ENCODE results near the gene ZNF467. TPM values are rescaled to one million over a fixed set of nuclear protein-coding genes. Genes with fewer than 3 reads are reported as not detected.

Gene ZNF467
- total RNA-seq, 1 donor from 2014 or later: 0.17 TPM

DNA sequence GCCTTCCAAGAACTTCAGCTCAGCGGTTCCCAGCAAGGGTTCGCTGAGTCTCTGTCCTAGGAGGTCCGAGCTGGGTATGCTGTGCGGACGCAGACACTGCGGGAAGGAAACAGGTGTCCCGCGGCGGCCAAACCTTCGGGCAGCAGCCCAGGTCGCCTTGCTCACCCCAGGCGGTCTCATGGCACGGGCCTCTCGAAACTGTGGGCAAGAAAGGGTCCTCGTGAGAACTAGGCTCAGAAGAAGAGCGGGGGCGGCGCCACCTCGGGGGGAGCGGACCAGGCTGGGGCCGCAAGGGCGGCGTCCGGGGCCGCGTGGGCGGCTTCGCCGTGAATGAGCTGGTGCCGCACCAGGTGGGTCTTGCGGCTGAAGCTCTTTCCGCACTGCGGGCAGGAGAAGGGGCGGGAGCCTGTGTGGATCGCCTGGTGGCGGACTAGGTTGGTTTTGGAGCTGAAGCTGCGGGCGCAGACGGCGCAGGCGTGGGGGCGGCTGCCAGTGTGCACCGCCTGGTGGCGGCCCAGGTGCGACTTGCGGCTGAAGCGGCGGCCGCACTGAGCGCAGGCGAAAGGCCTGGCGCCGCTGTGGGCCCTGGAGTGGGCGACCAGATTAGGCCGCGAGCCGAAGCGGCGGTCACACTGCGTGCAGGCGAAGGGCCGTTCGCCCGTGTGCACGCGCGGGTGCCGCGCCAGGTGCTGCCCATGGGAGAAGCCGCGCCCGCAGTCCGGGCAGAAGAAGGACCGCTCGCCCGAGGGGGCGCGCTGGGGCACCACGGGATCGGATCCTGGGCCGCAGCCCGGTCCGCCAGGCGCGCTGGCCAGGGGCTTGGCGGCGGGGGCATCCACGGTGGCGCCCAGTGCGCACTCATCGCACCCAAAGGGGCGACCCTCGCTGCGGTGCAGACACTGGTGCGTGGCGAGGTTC, 8.6 kb downstream of the ZNF467 start:
- H3K36me3 ChIP-seq: no peaks in the 10 kb centered on the region

DNA sequence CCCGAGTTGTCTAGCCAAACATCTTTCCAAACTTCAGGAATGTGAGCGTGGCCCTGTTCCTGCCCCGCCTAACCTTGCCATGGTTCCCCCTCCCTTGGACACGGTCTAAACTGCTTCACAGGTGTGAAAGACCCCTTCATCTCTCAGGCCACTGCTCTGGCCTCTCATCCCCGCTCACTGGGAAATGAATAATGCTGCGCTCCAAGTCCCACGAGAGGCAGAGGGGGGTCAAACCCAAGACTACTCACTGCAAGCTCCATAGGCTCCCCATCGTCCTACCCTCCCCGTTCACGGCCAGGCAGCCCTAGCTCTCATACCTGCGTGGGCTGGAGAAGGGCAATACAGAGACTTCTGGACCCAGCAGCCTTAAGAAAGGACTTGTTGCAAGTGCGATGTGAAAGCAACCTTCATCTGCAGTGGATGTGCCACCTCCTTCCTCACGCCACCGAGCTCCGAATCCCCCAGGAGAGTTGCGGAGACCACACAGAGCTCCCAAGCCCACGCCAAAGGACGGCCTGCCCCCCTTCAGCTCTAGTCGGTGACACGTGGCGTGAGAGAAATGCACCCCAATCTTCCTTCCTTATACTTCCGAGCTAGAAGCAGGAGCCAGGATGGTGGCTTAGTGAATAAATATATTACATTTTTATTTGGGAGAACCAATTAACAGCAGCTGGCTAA, 9.7 kb downstream of the ZNF467 start:
- Histone ChIP-seq H3K36me3 (no peaks in the 10 kb centered on the region), H3K27ac (no peak overlapping the region), H3K9me3 (ENCODE audit: low read depth) (no peaks in the 10 kb centered on the region), H3K4me3 (no peak overlapping the region), H3K9ac (no peak overlapping the region), H3K4me2 (no peak overlapping the region), H3K79me2 (ENCODE audit: low read depth) (no peaks in the 10 kb centered on the region), H3K27me3 (peaks cover 100% of the 10 kb centered on the region), H2AFZ (replicated peaks) (no peak overlapping the region), H3F3A (ENCODE audit: low read depth) (peaks cover 6% of the 10 kb centered on the region), H3K4me1 (peaks cover 18% of the 10 kb centered on the region), H4K20me1 (ENCODE audit: low read depth) (peaks cover 19% of the 10 kb centered on the region)
- TF ChIP-seq, protein P1, sequence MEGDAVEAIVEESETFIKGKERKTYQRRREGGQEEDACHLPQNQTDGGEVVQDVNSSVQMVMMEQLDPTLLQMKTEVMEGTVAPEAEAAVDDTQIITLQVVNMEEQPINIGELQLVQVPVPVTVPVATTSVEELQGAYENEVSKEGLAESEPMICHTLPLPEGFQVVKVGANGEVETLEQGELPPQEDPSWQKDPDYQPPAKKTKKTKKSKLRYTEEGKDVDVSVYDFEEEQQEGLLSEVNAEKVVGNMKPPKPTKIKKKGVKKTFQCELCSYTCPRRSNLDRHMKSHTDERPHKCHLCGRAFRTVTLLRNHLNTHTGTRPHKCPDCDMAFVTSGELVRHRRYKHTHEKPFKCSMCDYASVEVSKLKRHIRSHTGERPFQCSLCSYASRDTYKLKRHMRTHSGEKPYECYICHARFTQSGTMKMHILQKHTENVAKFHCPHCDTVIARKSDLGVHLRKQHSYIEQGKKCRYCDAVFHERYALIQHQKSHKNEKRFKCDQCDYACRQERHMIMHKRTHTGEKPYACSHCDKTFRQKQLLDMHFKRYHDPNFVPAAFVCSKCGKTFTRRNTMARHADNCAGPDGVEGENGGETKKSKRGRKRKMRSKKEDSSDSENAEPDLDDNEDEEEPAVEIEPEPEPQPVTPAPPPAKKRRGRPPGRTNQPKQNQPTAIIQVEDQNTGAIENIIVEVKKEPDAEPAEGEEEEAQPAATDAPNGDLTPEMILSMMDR (IDR thresholded peaks at IDR 0.05): no peak
- TF ChIP-seq EZH2phosphoT487 (IDR thresholded peaks at IDR 0.05): no peak
- TF ChIP-seq EZH2 (IDR thresholded peaks at IDR 0.05): no peak
- Mint-ChIP-seq H3K4me1 (peaks cover 23% of the 10 kb centered on the region), H3K9me3 (no peaks in the 10 kb centered on the region), H3K27me3 (ENCODE audit: insufficient read depth, low read depth) (peaks cover 56% of the 10 kb centered on the region), H3K36me3 (peaks cover 10% of the 10 kb centered on the region), H3K4me3 (peak overlapping the region; percentile 20), H3K27ac (no peak overlapping the region)
- DNase-seq (ENCODE audit: low spot score): no peak

More for the DNA sequence above, 8.6 kb downstream of the ZNF467 start:
- H2AFZ ChIP-seq (replicated peaks): no peak overlapping the region
- no peaks in the 10 kb centered on the region for H3K9me3 Mint-ChIP-seq
- peaks cover 15% of the 10 kb centered on the region for H3K4me1 Mint-ChIP-seq
- no peak overlapping the region for H3K27ac ChIP-seq
- peak overlapping the region; percentile 38 for H3K4me3 ChIP-seq
- H3K4me3 Mint-ChIP-seq: peak overlapping the region; percentile 78
- H3K27me3 Mint-ChIP-seq (ENCODE audit: insufficient read depth, low read depth): peaks cover 56% of the 10 kb centered on the region
- H3K9ac ChIP-seq: no peak overlapping the region
- peaks cover 18% of the 10 kb centered on the region for H3K4me1 ChIP-seq
- H3K79me2 ChIP-seq (ENCODE audit: low read depth): no peaks in the 10 kb centered on the region
- TF ChIP-seq EZH2 (IDR thresholded peaks at IDR 0.05) (peak; percentile 99), EZH2phosphoT487 (IDR thresholded peaks at IDR 0.05) (peak; percentile 97)
- TF ChIP-seq, protein P1 (IDR thresholded peaks at IDR 0.05): peak; percentile 49
- peaks cover 19% of the 10 kb centered on the region for H4K20me1 ChIP-seq (ENCODE audit: low read depth)
- no peaks in the 10 kb centered on the region for H3K9me3 ChIP-seq (ENCODE audit: low read depth)
- peaks cover 6% of the 10 kb centered on the region for H3F3A ChIP-seq (ENCODE audit: low read depth)
- H3K27me3 ChIP-seq: peaks cover 100% of the 10 kb centered on the region
- peak; percentile 87 for DNase-seq (ENCODE audit: low spot score)
- no peak overlapping the region for H3K27ac Mint-ChIP-seq
- peak overlapping the region; percentile 75 for H3K4me2 ChIP-seq
- peaks cover 10% of the 10 kb centered on the region for H3K36me3 Mint-ChIP-seq

DNA sequence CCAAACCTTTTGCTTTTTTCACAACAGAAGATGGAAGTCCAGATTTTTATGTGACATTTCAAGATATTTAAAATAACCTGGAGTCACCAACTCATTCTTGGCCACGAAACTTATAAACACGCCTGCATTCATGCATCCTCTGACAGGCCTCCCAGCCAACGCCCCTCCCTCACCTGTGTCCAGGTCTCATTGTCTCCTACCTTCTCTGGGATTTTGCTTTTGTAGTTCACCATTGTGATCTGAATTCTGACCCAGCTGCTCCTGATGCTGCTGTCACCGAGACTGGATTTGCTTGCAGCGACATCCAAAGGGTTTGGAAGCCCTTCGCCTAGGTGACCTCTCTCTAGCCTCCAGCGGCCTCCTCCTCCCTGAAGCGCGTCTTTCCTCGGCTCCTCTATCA, 10.8 kb downstream of the ZNF467 start:
- no peaks in the 10 kb centered on the region for H3K9me3 ChIP-seq (ENCODE audit: low read depth)
- TF ChIP-seq EZH2 (IDR thresholded peaks at IDR 0.05) (no peak), EZH2phosphoT487 (IDR thresholded peaks at IDR 0.05) (no peak)
- TF ChIP-seq, protein P1 (IDR thresholded peaks at IDR 0.05): no peak
- H3K4me1 Mint-ChIP-seq: peaks cover 23% of the 10 kb centered on the region
- no peak overlapping the region for H3K4me2 ChIP-seq
- no peaks in the 10 kb centered on the region for H3K36me3 ChIP-seq
- no peaks in the 10 kb centered on the region for H3K79me2 ChIP-seq (ENCODE audit: low read depth)
- peaks cover 50% of the 10 kb centered on the region for H3K27me3 Mint-ChIP-seq (ENCODE audit: insufficient read depth, low read depth)
- no peak overlapping the region for H3K27ac Mint-ChIP-seq
- no peak overlapping the region for H3K9ac ChIP-seq
- H3K27me3 ChIP-seq: peaks cover 97% of the 10 kb centered on the region
- H3K9me3 Mint-ChIP-seq: no peaks in the 10 kb centered on the region
- DNase-seq (ENCODE audit: low spot score): no peak
- H4K20me1 ChIP-seq (ENCODE audit: low read depth): peaks cover 19% of the 10 kb centered on the region
- H3K4me3 Mint-ChIP-seq: no peak overlapping the region
- H3F3A ChIP-seq (ENCODE audit: low read depth): peaks cover 6% of the 10 kb centered on the region
- peaks cover 2% of the 10 kb centered on the region for H3K36me3 Mint-ChIP-seq
- peaks cover 18% of the 10 kb centered on the region for H3K4me1 ChIP-seq
- no peak overlapping the region for H3K27ac ChIP-seq
- H3K4me3 ChIP-seq: no peak overlapping the region
- no peak overlapping the region for H2AFZ ChIP-seq (replicated peaks)
